Erythroblast (primary cell): Measurements from ENCODE around the gene CDC42BPA.

Experiments
- GATA1 ChIP-seq: IDR thresholded peaks from 2 replicates; pipeline ENCODE4 v1.6.1; 2011; ENCODE audit warnings: low read depth, mild to moderate bottlenecking, control low read depth, low read length, moderate library complexity
- POLR2A ChIP-seq: IDR thresholded peaks from 2 replicates; pipeline ENCODE4 v1.6.1; 2011; ENCODE audit warnings: mild to moderate bottlenecking, low read length

DNA sequence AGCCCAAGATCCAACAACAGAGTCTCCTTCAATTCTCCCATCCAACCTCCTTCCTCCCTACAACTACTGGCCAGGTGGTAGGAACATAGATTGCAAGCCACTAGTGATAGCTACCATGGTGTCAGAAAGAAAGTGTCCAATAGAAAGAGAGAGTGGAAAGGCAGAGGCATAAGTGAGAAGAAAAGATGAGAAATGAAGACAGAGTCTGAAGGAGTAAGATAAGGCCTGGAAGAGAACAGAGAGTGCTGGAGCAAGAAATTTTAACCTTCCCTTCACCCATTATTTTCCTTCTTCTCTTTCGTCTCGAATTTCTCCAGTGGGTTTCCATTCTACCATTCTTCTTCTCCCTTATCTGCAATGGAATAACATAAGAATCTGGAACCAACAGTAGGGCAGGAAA lies 57.9 kb downstream of the CDC42BPA start:
- TF ChIP-seq POLR2A (peak; percentile 40), GATA1 (no peak)
